Thymus (tissue), 11 donors: Measurements from ENCODE around the gene SFTA2. TPM values are rescaled to one million over a fixed set of nuclear protein-coding genes. Genes with fewer than 3 reads are reported as not detected.

ENCODE experiments used
- DNase-seq, 9 donors: peaks; one replicate each; pipeline ENCODE4 v3.0.0-alpha.2; 2013; ENCODE audit warnings: low spot score in 9 of 9, low read depth in 6 of 9, missing footprints in 1 of 9
- H3K27ac ChIP-seq, 2 donors: one replicate each; pipeline ENCODE4 v1.5.1; 2013; ENCODE audit warnings: control low read depth in 1 of 2, low read depth in 1 of 2, low read length in 1 of 2, mild to moderate bottlenecking in 1 of 2, moderate library complexity in 1 of 2
- H3K27me3 ChIP-seq, 2 donors: one replicate each; pipeline ENCODE4 v1.5.1; 2013; ENCODE audit warnings: low read length in 1 of 2; ENCODE audit not compliant: control insufficient read depth in 2 of 2, insufficient read depth in 1 of 2
- H3K36me3 ChIP-seq, 2 donors: one replicate each; pipeline ENCODE4 v1.5.1; 2013; ENCODE audit warnings: low read length in 1 of 2, mild to moderate bottlenecking in 1 of 2, moderate library complexity in 1 of 2; ENCODE audit not compliant: control insufficient read depth in 2 of 2, insufficient read depth in 2 of 2
- H3K4me1 ChIP-seq, 2 donors: one replicate each; pipeline ENCODE4 v1.5.1; 2013; ENCODE audit warnings: low read length in 2 of 2; ENCODE audit not compliant: control insufficient read depth in 2 of 2, insufficient read depth in 2 of 2
- H3K4me3 ChIP-seq, 2 donors: one replicate each; pipeline ENCODE4 v1.5.1; 2013; ENCODE audit warnings: low read length in 2 of 2, control low read depth in 1 of 2, mild to moderate bottlenecking in 1 of 2
- H3K9me3 ChIP-seq, 2 donors: one replicate each; pipeline ENCODE4 v1.5.1; 2013; ENCODE audit warnings: low read length in 1 of 2, mild to moderate bottlenecking in 1 of 2; ENCODE audit not compliant: control insufficient read depth in 2 of 2, insufficient read depth in 1 of 2
- WGBS: extraction: QIAGEN DNeasy Blood & Tissue Kit; methylation state at CpG from one replicate; pipeline ENCODE4 v1.1.7; 2013; 5-methylcytosine and 5-hydroxymethylcytosine counted together
- polyA plus RNA-seq: library from polyadenylated mRNA; stranded (reverse); fragments of 200-250 nt; gene quantifications from one replicate; pipeline ENCODE4 v1.2.3, GENCODE V29; 2013
- total RNA-seq: library from RNA; stranded (reverse); fragments of 120-200 nt; gene quantifications from one replicate; pipeline ENCODE4 v1.2.4, GENCODE V29; 2013
- donor health status: healthy.

The SFTA2 gene
- total and polyA plus RNA-seq, 2 donors = 0.19 to 1.8 TPM

DNA sequence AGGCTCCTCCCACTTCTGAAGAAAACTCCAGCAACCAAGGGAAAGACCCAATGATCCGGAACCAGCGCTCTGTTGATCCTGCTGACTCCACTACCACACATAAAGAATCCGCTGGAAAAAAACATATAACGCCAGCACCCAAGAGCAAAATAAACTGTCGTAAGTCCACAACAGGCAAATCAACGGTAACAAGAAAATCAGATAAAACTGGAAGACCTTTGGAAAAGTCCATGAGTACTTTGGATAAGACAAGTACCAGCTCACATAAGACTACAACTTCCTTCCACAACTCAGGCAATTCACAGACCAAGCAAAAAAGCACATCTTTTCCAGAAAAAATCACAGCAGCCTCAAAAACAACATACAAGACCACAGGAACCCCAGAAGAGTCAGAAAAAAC, 16.8 kb upstream of the SFTA2 start:
- Histone ChIP-seq H3K36me3 (no peaks in the 10 kb centered on the region), H3K27me3 (peaks cover 4 to 40% of the 10 kb centered on the region in 2 donors), H3K4me3 (no peak overlapping the region), H3K27ac (no peak overlapping the region), H3K4me1 (no peaks in the 10 kb centered on the region), H3K9me3 (peaks cover 0 to 3% of the 10 kb centered on the region in 2 donors)
- 97% methylated on average over 6 of the region's 6 CpGs for WGBS
- no peak for DNase-seq

DNA sequence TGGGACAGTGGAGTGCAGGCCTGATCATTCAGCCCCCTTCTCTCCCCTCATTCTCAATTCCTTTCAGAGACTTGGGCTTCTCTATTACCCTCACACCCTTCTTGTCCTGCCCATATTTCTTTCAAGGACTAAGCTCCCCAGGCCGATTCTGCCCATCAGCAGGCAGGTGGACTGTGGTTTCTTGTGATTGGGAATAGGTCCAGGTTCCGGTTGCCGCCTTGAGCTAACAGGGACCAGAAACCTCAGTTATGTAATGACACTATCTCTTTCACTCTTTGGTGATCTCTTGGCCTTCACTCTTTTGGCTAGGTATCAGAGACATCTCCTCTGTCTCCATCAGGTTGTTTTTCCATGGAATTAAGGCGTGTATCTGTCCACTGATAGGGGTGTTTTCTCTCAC, 15.3 kb upstream of the SFTA2 start:
- no peak for DNase-seq
- 89% methylated on average over 4 of the region's 4 CpGs for WGBS

DNA sequence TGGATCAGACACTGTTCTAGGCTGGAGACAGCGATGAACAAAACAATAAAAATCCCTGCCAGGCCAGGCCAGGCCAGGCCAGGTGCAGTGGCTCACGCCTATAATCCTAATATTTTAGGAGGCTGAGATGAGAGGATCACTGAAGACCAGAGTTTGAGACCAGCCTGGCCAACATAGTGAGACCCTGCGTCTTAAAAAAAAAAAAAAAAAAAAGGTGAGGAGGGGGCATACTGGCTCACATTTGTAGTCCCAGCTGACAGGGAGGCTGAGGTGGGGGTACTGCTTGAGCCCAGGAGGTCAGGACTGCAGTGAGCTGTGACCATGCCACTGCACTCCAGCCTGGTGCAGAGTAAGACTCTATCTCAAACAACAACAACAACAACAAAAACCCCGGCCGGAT, 13.3 kb upstream of the SFTA2 start:
- peaks cover 0 to 34% of the 10 kb centered on the region in 2 donors for H3K27me3 ChIP-seq
- H3K9me3 ChIP-seq = peaks cover 0 to 13% of the 10 kb centered on the region in 2 donors
- DNase-seq = no peak
- H3K36me3 ChIP-seq = no peaks in the 10 kb centered on the region
- H3K27ac ChIP-seq = no peak overlapping the region
- H3K4me3 ChIP-seq = no peak overlapping the region
- no peaks in the 10 kb centered on the region for H3K4me1 ChIP-seq
- 96% methylated on average over 5 of the region's 5 CpGs for whole genome bisulfite sequencing

More for the DNA sequence above, 15.3 kb upstream of the SFTA2 start:
- Histone ChIP-seq H3K4me3 (no peak overlapping the region), H3K36me3 (no peaks in the 10 kb centered on the region), H3K9me3 (peaks cover 0 to 13% of the 10 kb centered on the region in 2 donors), H3K27me3 (peaks cover 0 to 32% of the 10 kb centered on the region in 2 donors), H3K27ac (no peak overlapping the region), H3K4me1 (no peaks in the 10 kb centered on the region)

DNA sequence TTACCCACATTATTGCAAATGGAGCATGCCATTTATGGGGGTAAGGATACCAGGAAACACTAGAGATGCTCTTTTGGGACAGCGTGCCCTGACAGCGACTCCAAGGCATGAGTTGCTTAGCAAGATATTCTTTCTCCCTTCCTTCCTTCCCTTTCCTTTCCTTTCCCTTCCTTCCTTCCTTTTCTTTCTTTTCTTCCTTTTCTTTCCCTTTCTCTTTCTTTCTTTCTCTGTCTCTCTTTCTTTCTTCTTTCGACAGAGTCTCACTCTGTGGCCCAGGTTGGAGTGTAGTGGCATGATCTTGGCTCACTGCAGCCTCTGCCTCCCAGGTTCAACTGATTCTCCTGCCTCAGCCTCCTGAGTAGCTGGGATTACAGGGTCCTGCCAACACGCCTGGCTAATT, 12.1 kb upstream of the SFTA2 start:
- H3K36me3 ChIP-seq = no peaks in the 10 kb centered on the region
- H3K27me3 ChIP-seq = peaks cover 0 to 35% of the 10 kb centered on the region in 2 donors
- peaks cover 0 to 13% of the 10 kb centered on the region in 2 donors for H3K9me3 ChIP-seq
- no peak overlapping the region for H3K4me3 ChIP-seq
- H3K4me1 ChIP-seq = no peaks in the 10 kb centered on the region
- 94% methylated on average over 4 of the region's 4 CpGs for WGBS
- DNase-seq = no peak
- H3K27ac ChIP-seq = no peak overlapping the region

DNA sequence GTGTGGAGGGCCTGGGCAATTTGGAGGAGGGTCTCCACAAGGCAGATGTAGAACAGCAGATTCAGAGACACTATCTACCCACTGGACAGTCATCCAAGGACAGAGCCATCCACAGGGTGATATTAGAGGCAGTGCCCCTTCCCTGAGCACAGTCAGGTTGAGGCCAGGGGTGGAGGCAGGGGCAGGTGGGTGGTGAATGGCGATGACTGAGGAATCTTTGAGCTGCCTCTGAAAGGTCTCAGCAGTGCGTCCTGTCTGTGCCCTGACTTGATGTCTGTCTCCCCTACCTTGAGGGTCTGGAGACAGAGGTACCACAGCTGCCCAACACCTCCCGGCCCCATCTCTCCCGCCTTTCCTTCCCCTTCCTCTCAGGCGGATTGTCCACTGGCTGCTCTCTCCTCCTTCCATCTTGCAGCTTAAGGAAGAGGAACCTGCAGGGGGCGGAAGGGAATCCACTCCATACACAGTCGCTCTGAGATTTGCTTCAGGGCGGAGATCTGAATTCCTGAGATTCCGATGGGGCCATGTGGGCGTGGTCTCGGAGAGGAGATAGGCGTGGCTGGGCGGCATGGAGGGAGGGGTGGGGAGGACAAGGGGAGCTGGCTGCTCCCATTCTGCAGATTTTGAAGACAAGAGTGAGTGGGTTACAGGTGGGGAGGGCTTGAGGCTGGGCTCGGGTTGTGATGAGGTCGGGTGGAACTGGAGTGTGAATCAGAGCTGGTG, 10.5 kb upstream of the SFTA2 start:
- no peak for DNase-seq
- peaks cover 0 to 13% of the 10 kb centered on the region in 2 donors for H3K9me3 ChIP-seq
- H3K27ac ChIP-seq = no peak overlapping the region
- no peak overlapping the region for H3K4me3 ChIP-seq
- peaks cover 0 to 43% of the 10 kb centered on the region in 2 donors for H3K27me3 ChIP-seq
- no peaks in the 10 kb centered on the region for H3K4me1 ChIP-seq
- 22% methylated on average over 15 of the region's 15 CpGs for WGBS
- H3K36me3 ChIP-seq = no peaks in the 10 kb centered on the region

DNA sequence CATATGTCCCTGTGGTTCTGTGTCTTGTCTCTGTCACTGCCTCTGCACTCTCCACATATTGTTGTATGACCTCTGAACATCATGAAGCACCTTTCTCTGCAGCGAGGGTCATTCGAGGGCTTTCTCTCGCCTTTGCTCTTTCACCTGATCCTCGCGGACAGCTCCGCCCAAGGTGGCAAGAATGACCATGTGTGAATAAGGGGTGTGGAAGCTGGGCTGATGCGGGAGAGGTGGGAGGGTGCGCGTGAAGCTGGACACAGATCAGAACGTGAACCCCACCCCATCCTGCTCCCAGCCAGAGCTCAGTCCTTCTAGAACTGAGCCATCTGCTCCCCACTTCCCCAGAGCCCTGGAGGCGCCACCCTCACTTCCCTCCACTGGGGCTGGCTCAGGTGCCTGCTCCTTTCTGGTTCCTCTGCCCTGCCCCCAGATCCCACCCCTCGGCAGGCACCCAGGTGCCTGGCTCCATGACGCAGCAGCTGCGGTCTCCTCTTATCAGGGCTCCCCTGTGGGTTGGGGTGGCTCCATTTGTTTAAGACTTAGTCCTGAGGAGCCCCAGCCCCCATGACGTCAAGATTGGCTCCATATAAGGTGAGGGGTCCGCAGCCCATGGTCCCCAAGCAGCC, 8.5 kb upstream of the SFTA2 start, which contains the start of gene MUCL3:
Gene MUCL3 (plus strand): TSS at position 613 of the 626 bp plus-strand sequence. CDS start 27 bp downstream, outside the sequence.
- no peaks in the 10 kb centered on the region for H3K4me1 ChIP-seq
- H3K27me3 ChIP-seq = peaks cover 0 to 50% of the 10 kb centered on the region in 2 donors
- H3K36me3 ChIP-seq = no peaks in the 10 kb centered on the region
- DNase-seq = no peak
- H3K4me3 ChIP-seq = no peak within 1 kb of the TSS
- no peak within 1 kb of the TSS for H3K27ac ChIP-seq
- 75% methylated on average over 16 of the region's 16 CpGs for WGBS
- peaks cover 0 to 13% of the 10 kb centered on the region in 2 donors for H3K9me3 ChIP-seq

DNA sequence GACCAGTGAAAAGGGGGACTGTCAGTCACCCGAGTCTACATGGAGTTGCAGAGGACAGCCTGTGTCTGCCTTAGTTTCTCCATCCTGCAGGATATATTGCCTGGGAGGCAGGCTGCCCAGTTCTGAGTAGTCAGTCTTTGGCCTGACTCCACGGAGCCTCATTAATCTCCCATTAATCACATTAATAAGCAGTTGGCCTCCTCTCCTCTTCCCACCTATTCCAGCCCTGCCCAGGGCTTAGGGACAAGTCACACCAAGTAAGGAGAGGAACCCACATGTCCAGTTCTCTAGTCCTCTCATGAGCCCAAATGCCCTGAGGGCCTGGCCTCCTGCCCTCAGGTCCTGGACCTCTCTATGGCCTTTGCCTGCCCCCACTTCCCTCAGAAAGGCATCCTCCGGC, 7.5 kb upstream of the SFTA2 start:
- Histone ChIP-seq H3K36me3 (no peaks in the 10 kb centered on the region), H3K27ac (no peak overlapping the region)

DNA sequence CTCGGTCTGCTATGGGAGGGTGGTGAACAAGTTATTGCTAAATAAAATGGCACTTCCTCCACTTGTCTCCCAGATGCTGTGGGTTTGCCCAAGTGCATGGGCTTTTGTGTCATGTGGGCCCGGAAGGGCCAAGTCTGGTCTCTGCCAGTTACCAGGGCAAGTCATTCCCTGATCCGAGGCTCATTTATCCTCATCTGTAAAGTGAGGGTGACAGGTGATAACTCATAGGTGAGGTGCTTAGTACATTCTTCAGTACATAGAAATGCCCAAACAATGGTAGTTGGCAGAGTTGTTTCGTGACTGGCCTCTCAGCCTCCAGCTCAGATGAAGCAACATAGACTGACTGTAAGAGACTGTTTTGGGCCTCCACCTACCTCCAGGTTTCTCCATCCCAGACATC, 6.8 kb upstream of the SFTA2 start:
- Histone ChIP-seq H3K27me3 (peaks cover 0 to 55% of the 10 kb centered on the region in 2 donors), H3K4me1 (no peaks in the 10 kb centered on the region), H3K4me3 (no peak overlapping the region), H3K36me3 (no peaks in the 10 kb centered on the region), H3K9me3 (peaks cover 0 to 10% of the 10 kb centered on the region in 2 donors), H3K27ac (no peak overlapping the region)
- no peak for DNase-seq
- WGBS = 82% methylated on average over 4 of the region's 4 CpGs

More for the DNA sequence above, 7.5 kb upstream of the SFTA2 start:
- DNase-seq = no peak
- 85% methylated on average over 3 of the region's 3 CpGs for WGBS
- no peak overlapping the region for H3K4me3 ChIP-seq
- peaks cover 0 to 52% of the 10 kb centered on the region in 2 donors for H3K27me3 ChIP-seq
- no peaks in the 10 kb centered on the region for H3K4me1 ChIP-seq
- H3K9me3 ChIP-seq = peaks cover 0 to 13% of the 10 kb centered on the region in 2 donors

DNA sequence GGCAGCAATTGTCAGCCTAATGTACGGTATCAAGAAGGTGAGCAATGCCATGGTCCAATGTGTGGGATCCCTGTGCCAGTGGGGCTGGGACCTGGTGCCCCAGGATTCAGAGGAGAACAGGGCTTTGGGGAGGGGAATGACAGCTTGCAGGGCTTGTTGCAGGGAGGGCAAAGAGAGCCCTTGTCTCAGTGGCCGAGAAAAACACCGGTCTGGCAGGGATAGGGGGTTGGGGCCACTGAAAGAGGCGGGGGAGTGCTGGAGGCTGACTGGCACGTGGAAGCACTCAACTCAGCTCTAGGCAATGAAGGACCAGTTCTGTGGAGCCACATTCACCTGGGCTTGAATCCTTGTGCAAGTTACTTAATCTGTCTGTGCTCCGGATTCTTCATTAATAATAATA, 5.3 kb upstream of the SFTA2 start:
- Histone ChIP-seq H3K27ac (no peak overlapping the region), H3K9me3 (no peaks in the 10 kb centered on the region), H3K4me1 (no peaks in the 10 kb centered on the region), H3K4me3 (no peak overlapping the region), H3K27me3 (peaks cover 0 to 50% of the 10 kb centered on the region in 2 donors), H3K36me3 (no peaks in the 10 kb centered on the region)
- no peak for DNase-seq
- 93% methylated on average over 6 of the region's 6 CpGs for WGBS
